H1 (cell line): Measurements from ENCODE around the gene VGLL4. TPM values are rescaled to one million over a fixed set of nuclear protein-coding genes. Genes with fewer than 3 reads are reported as not detected.

ENCODE experiments used
- CTCF ChIA-PET: fragments of 300-600 bp; sonication (Branson Sonifier 250); formaldehyde crosslinking; loops from one replicate; lab custom pipeline; 2021; ENCODE audit not compliant: partially characterized antibody; lab: Charles Lee
- POLR2A ChIA-PET: fragments of 300-600 bp; sonication (Branson Sonifier 250); formaldehyde crosslinking; loops from one replicate; lab custom pipeline; 2021; ENCODE audit warnings: inconsistent platforms; ENCODE audit not compliant: partially characterized antibody; lab: Charles Lee
- DNase-seq, 2 experiments: peaks; one replicate each; pipeline versions ENCODE4 v3.0.0 to v3.0.0-alpha.2; 2010 to 2022; ENCODE audit warnings: low spot score in 2 of 2, low read depth in 1 of 2, mixed read lengths in 1 of 2
- FAIRE-seq: peaks from 2 replicates; lab custom pipeline; 2011; peaks lifted over from hg19 to GRCh38; lab: Jason Lieb, UNC
- H2AFZ ChIP-seq: 2 replicates; pipeline ENCODE4 v1.8.1; 2012; ENCODE audit warnings: low read length, inconsistent platforms
- H2AK5ac ChIP-seq: 2 replicates; pipeline ENCODE4 v1.6.1; 2013; ENCODE audit warnings: low read depth, low read length
- H2BK120ac ChIP-seq: replicated peaks from 2 replicates; pipeline ENCODE3; 2013; ENCODE audit warnings: low read depth, low read length, inconsistent platforms
- H2BK12ac ChIP-seq: 2 replicates; pipeline ENCODE4 v1.6.1; 2013; ENCODE audit warnings: low read depth, low read length
- H2BK15ac ChIP-seq: 2 replicates; pipeline ENCODE4 v1.6.1; 2013; ENCODE audit warnings: low read length
- H2BK20ac ChIP-seq: 2 replicates; pipeline ENCODE4 v1.6.1; 2013; ENCODE audit warnings: low read length
- H2BK5ac ChIP-seq: 2 replicates; pipeline ENCODE4 v1.6.1; 2013; ENCODE audit warnings: low read depth, low read length
- H3K14ac ChIP-seq: 2 replicates; pipeline ENCODE4 v1.6.1; 2013; ENCODE audit warnings: inconsistent platforms; ENCODE audit not compliant: insufficient read length
- H3K18ac ChIP-seq: 2 replicates; pipeline ENCODE4 v1.6.1; 2013; ENCODE audit warnings: low read length; ENCODE audit errors: extremely low read depth
- H3K23ac ChIP-seq: 2 replicates; pipeline ENCODE4 v1.6.1; 2013; ENCODE audit warnings: inconsistent platforms; ENCODE audit not compliant: insufficient read length
- H3K23me2 ChIP-seq: 2 replicates; pipeline ENCODE4 v1.6.1; 2013; ENCODE audit warnings: low read depth, low read length
- H3K27ac ChIP-seq: 2 replicates; pipeline ENCODE4 v1.6.1; 2011; ENCODE audit warnings: low read depth, low read length, inconsistent platforms
- H3K27me3 ChIP-seq, 4 experiments: replicated peaks in 1 of 4; 1 replicate in 1 of 4; 2 replicates in 3 of 4; pipeline versions ENCODE4 v1.6.1 to v1.8.1; 2011 to 2013; ENCODE audit warnings: low read length in 3 of 4, mild to moderate bottlenecking in 3 of 4, inconsistent platforms in 2 of 4, mixed read lengths in 2 of 4, moderate library complexity in 1 of 4; ENCODE audit not compliant: control insufficient read depth in 3 of 4, insufficient read depth in 3 of 4; ENCODE audit errors: extremely low read depth in 1 of 4
- H3K36me3 ChIP-seq, 4 experiments: 2 replicates each; pipeline versions ENCODE4 v1.6.1 to v1.8.1; 2011 to 2013; ENCODE audit warnings: mild to moderate bottlenecking in 4 of 4, low read length in 3 of 4, moderate library complexity in 2 of 4, control low read depth in 1 of 4, inconsistent platforms in 1 of 4; ENCODE audit not compliant: insufficient read depth in 4 of 4, control insufficient read depth in 2 of 4
- H3K4ac ChIP-seq: replicated peaks from 2 replicates; pipeline ENCODE3; 2013; ENCODE audit warnings: low read length, low read depth, mixed read lengths, inconsistent platforms; ENCODE audit not compliant: insufficient read length
- H3K4me1 ChIP-seq, 4 experiments: replicated peaks in 1 of 4; 1 replicate in 1 of 4; 2 replicates in 3 of 4; pipeline versions ENCODE4 v1.6.1 to v1.8.1; 2011 to 2013; ENCODE audit warnings: low read length in 3 of 4, inconsistent platforms in 2 of 4, mixed read lengths in 1 of 4; ENCODE audit not compliant: insufficient read depth in 4 of 4, control insufficient read depth in 3 of 4
- H3K4me2 ChIP-seq, 2 experiments: 2 replicates each; pipeline versions ENCODE4 v1.6.1 to v1.8.1; 2011 to 2013; ENCODE audit warnings: low read depth in 2 of 2, low read length in 2 of 2, control low read depth in 1 of 2, inconsistent platforms in 1 of 2, mild to moderate bottlenecking in 1 of 2; ENCODE audit not compliant: insufficient read depth in 1 of 2
- H3K4me3 ChIP-seq, 4 experiments: fragments of 200-600, 300-600 bp in 1 of 4; sonication (generic), shearing (Covaris generic), sonication (Bioruptor Twin) in 1 of 4; 2 replicates each; pipeline versions ENCODE4 v1.5.1 to v1.8.1; 2011 to 2016; ENCODE audit warnings: low read length in 4 of 4, low read depth in 3 of 4, control low read depth in 2 of 4, inconsistent platforms in 2 of 4, mild to moderate bottlenecking in 2 of 4, mixed read lengths in 1 of 4, moderate library complexity in 1 of 4; ENCODE audit not compliant: insufficient read depth in 2 of 4; ENCODE audit errors: extremely low read depth in 1 of 4
- H3K56ac ChIP-seq: replicated peaks from 2 replicates; pipeline ENCODE3; 2013; ENCODE audit warnings: low read depth, mild to moderate bottlenecking, mixed read lengths, low read length, inconsistent platforms; ENCODE audit not compliant: insufficient read length
- H3K79me1 ChIP-seq: 2 replicates; pipeline ENCODE4 v1.6.1; 2013; ENCODE audit warnings: low read depth, low read length, control low read depth
- H3K79me2 ChIP-seq, 2 experiments: 2 replicates each; pipeline versions ENCODE4 v1.6.1 to v1.8.1; 2012 to 2013; ENCODE audit warnings: low read length in 2 of 2, mild to moderate bottlenecking in 2 of 2, inconsistent platforms in 1 of 2; ENCODE audit not compliant: insufficient read depth in 2 of 2, control insufficient read depth in 1 of 2
- H3K9ac ChIP-seq, 4 experiments: replicated peaks in 1 of 4; 1 replicate in 1 of 4; 2 replicates in 3 of 4; pipeline versions ENCODE4 v1.6.1 to v1.8.1; 2011 to 2013; ENCODE audit warnings: low read depth in 3 of 4, low read length in 3 of 4, control low read depth in 2 of 4, mild to moderate bottlenecking in 2 of 4, moderate library complexity in 2 of 4, inconsistent platforms in 1 of 4; ENCODE audit errors: extremely low read depth in 1 of 4
- H3K9me3 ChIP-seq, 2 experiments: 2 replicates each; pipeline versions ENCODE4 v1.6.1 to v1.8.1; 2012 to 2013; ENCODE audit warnings: mild to moderate bottlenecking in 2 of 2, moderate library complexity in 2 of 2, control low read depth in 1 of 2, inconsistent platforms in 1 of 2, low read depth in 1 of 2, low read length in 1 of 2, mixed read lengths in 1 of 2; ENCODE audit not compliant: insufficient read depth in 2 of 2
- H4K20me1 ChIP-seq, 2 experiments: replicated peaks in 1 of 2; 2 replicates each; pipeline versions ENCODE3 to v1.8.1; 2011 to 2013; ENCODE audit warnings: inconsistent platforms in 2 of 2, low read length in 2 of 2, mild to moderate bottlenecking in 1 of 2; ENCODE audit not compliant: insufficient read depth in 2 of 2, control insufficient read depth in 1 of 2
- H4K5ac ChIP-seq: 2 replicates; pipeline ENCODE4 v1.6.1; 2013; ENCODE audit warnings: low read length, low read depth, mixed read lengths, inconsistent platforms; ENCODE audit not compliant: insufficient read length
- H4K8ac ChIP-seq: 2 replicates; pipeline ENCODE4 v1.8.0; 2013; ENCODE audit warnings: mild to moderate bottlenecking, moderate library complexity, low read length, inconsistent platforms; ENCODE audit not compliant: insufficient read depth; ENCODE audit errors: extremely low read depth
- H4K91ac ChIP-seq: replicated peaks from 2 replicates; pipeline ENCODE3; 2013; ENCODE audit warnings: low read length, mixed read lengths, inconsistent platforms; ENCODE audit not compliant: insufficient read length
- ASH2L ChIP-seq: fragments of 200-600, 300-600 bp; sonication (generic); IDR thresholded peaks from one replicate; pipeline ENCODE4 v1.7.1; 2017; ENCODE audit warnings: low read length
- BCL11A ChIP-seq, 2 experiments: IDR thresholded peaks; one replicate each; pipeline ENCODE4 v1.6.1; 2011; ENCODE audit warnings: low read depth in 2 of 2, low read length in 2 of 2, mild to moderate bottlenecking in 2 of 2
- POLR2A ChIP-seq, 2 experiments: IDR thresholded peaks; 1 replicate in 1 of 2; 2 replicates in 1 of 2; pipeline ENCODE4 v1.6.1; 2011; ENCODE audit warnings: low read depth in 2 of 2, low read length in 2 of 2, mild to moderate bottlenecking in 2 of 2; ENCODE audit errors: control extremely low read depth in 1 of 2
- POLR2AphosphoS5 ChIP-seq: IDR thresholded peaks from 2 replicates; pipeline ENCODE4 v1.6.1; 2011; ENCODE audit warnings: low read depth, low read length
- RAD21 ChIP-seq, 2 experiments: IDR thresholded peaks in 1 of 2; conservative IDR thresholded peaks in 1 of 2; 2 replicates each; pipeline ENCODE4 v1.6.1; 2011; ENCODE audit warnings: low read depth in 2 of 2, low read length in 2 of 2, improper control_type of control experiment in 1 of 2, inconsistent platforms in 1 of 2, mild to moderate bottlenecking in 1 of 2, moderate library complexity in 1 of 2
- SIN3A ChIP-seq, 2 experiments: IDR thresholded peaks in 1 of 2; conservative IDR thresholded peaks in 1 of 2; 2 replicates each; pipeline ENCODE4 v1.6.1; 2011 to 2012; ENCODE audit warnings: low read length in 2 of 2, improper control_type of control experiment in 1 of 2, low read depth in 1 of 2, mild to moderate bottlenecking in 1 of 2
- TCF12 ChIP-seq: IDR thresholded peaks from 2 replicates; pipeline ENCODE4 v1.6.1; 2011; ENCODE audit warnings: low read depth, mild to moderate bottlenecking, low read length
- TEAD4 ChIP-seq: IDR thresholded peaks from 2 replicates; pipeline ENCODE4 v1.6.1; 2012; ENCODE audit warnings: low read depth, low read length, inconsistent platforms, mixed read lengths
- WGBS, 2 experiments: shearing (Covaris generic) in 1 of 2; methylation state at CpG; one replicate each; pipeline versions ENCODE4 v1.1.6 to v1.1.7; 2013 to 2015; ENCODE audit warnings: low lambda C conversion rate in 2 of 2, mixed read lengths in 2 of 2, inconsistent platforms in 1 of 2, low coverage in 1 of 2, missing lambda C conversion rate in 1 of 2; ENCODE audit not compliant: insufficient replicate concordance in 2 of 2, insufficient coverage in 1 of 2, insufficient read length in 1 of 2; ENCODE audit errors: extremely low coverage in 1 of 2, missing lambda C conversion rate in 1 of 2; 5-methylcytosine and 5-hydroxymethylcytosine counted together
- long read RNA-seq, 2 experiments: library from RNA in 1 of 2; library from capped mRNA in 1 of 2; stranded (forward); transcript quantifications; one replicate each; pipeline ENCODE4 v2.0.0, GENCODE V29; 2021; ENCODE audit warnings: inconsistent platforms in 1 of 2
- polyA minus RNA-seq, 3 experiments: library from RNA; depleted of rRNA, polyadenylated mRNA; stranded (reverse); fragments of >200 nt; gene quantifications; 1 replicate in 2 of 3; 2 replicates in 1 of 3; pipeline ENCODE4 v1.2.3, GENCODE V29; 2011
- polyA plus RNA-seq, 7 experiments: library from polyadenylated mRNA; depleted of rRNA in 3 of 7; stranded (reverse) in 5 of 7; unstranded in 2 of 7; fragments of >200 nt in 5 of 7; fragments of 200-250 nt in 2 of 7; gene quantifications; 1 replicate in 5 of 7; 2 replicates in 1 of 7; 4 replicates in 1 of 7; pipeline versions ENCODE4 v1.2.1 to v1.2.3, GENCODE V29; 2011 to 2013; ENCODE audit warnings: missing spikeins in 2 of 7, mixed read lengths in 2 of 7
- total RNA-seq: library from RNA; stranded (reverse); fragmentation: NEBNext Ultra II Directional; extraction: Animal tissue kit (Norgen Biotek cat#: 25700); gene quantifications from 2 replicates; pipeline ENCODE4 v1.2.1, GENCODE V29; 2021

The VGLL4 gene, protein sequence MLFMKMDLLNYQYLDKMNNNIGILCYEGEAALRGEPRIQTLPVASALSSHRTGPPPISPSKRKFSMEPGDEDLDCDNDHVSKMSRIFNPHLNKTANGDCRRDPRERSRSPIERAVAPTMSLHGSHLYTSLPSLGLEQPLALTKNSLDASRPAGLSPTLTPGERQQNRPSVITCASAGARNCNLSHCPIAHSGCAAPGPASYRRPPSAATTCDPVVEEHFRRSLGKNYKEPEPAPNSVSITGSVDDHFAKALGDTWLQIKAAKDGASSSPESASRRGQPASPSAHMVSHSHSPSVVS
- total RNA-seq = 41.9 and 45.1 TPM in 2 replicates
- 50.0 and 61.4 TPM in 2 replicates for polyA plus RNA-seq (2011; rRNA removed)
- 36.8 TPM for polyA plus RNA-seq (2011; cell fraction: cytosol; rRNA removed)
- polyA plus RNA-seq (2011; cell fraction: nucleus; rRNA removed) = 47.2 TPM
- polyA plus RNA-seq (2012, experiment 1 of 2) = 25.0 to 30.9 TPM (median 26.7 TPM) in 4 replicates
- 28.4 TPM for polyA plus RNA-seq (2012, experiment 2 of 2)
- polyA plus RNA-seq (2013, experiment 1 of 2) = 33.7 TPM
- polyA plus RNA-seq (2013, experiment 2 of 2) = 33.3 TPM
- polyA minus RNA-seq (2011; rRNA and poly(A)+ RNA removed) = 23.2 and 35.7 TPM in 2 replicates
- polyA minus RNA-seq (2011; cell fraction: cytosol; rRNA and poly(A)+ RNA removed) = 23.8 TPM
- polyA minus RNA-seq (2011; cell fraction: nucleus; rRNA and poly(A)+ RNA removed) = 46.4 TPM
- long read RNA-seq, experiment 1, partial matches to known transcripts = 1 of 17 reads
- long read RNA-seq, experiment 1, other reads (novel, unspliced or antisense) = 14 of 17 reads
- long read RNA-seq, experiment 2, partial matches to known transcripts = 0 of 6 reads
- long read RNA-seq, experiment 2, other reads (novel, unspliced or antisense) = 6 of 6 reads

DNA sequence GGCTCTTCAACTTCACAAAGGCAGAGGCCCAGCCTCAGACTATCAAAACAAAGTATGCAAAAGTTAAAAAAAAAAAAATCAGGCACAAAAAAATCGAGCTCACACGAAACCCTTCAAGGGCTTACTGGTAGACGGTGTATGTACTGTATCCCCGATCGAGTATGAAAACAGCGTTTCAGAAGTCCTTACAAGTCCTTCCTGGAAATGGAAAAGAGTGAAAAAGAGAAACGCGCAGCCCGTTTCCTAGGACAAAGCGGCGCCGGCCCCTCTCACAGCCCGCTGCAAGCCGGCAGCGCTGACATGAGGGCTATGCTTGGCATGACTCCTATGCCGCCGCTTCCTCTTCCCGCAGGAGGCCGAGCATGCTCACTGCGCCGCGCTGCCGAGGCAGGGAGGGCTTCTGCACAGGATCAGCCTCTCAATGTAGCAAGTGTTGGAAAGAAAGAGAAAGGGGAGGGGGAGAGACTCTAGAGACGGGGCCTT is at the start of gene VGLL4:
Gene VGLL4, minus strand, starts transcription at position 311 of the 483 bp plus-strand sequence. CDS start 397 bp downstream, outside the sequence.
- Histone ChIP-seq H3K4me2 (peak within 1 kb of the TSS; percentile 83 to 86), H2BK12ac (peak within 1 kb of the TSS; percentile 12; the same call in 1 of the 2 replicates), H2AK5ac (no peak within 1 kb of the TSS), H4K20me1 (peaks cover 0 to 2% of the 10 kb centered on the region in 2 experiments), H4K91ac (peak within 1 kb of the TSS; percentile 90), H3K36me3 (no peaks in the 10 kb centered on the region), H3K79me2 (peaks cover 9 to 44% of the 10 kb centered on the region in 2 experiments), H3K4me3 (peak within 1 kb of the TSS; percentile 80 to 83 (median 82)), H3K27me3 (no peaks in the 10 kb centered on the region), H3K56ac (peak within 1 kb of the TSS; percentile 74), H3K18ac (peak within 1 kb of the TSS; percentile 80), H3K27ac (peak within 1 kb of the TSS; percentile 75), H3K9me3 (no peaks in the 10 kb centered on the region), H3K79me1 (peaks cover 5% of the 10 kb centered on the region; the same call in 1 of the 2 replicates), H2BK120ac (peak within 1 kb of the TSS; percentile 29), H3K23ac (no peak within 1 kb of the TSS), H3K14ac (peak within 1 kb of the TSS; percentile 13), H2BK20ac (no peak within 1 kb of the TSS), H3K23me2 (no peaks in the 10 kb centered on the region; the same call in none of the 2 replicates), H2BK15ac (peak within 1 kb of the TSS; percentile 6; the same call in 1 of the 2 replicates), H4K8ac (peak within 1 kb of the TSS; percentile 90), H2BK5ac (peak within 1 kb of the TSS; percentile 86), H3K9ac (peak within 1 kb of the TSS; percentile 60 to 81 (median 68)), H3K4me1 (peaks cover 1 to 12% (median 5%) of the 10 kb centered on the region in 4 experiments; a peak in 6 of 7 replicates), H2AFZ (no peak within 1 kb of the TSS), H3K4ac (peak within 1 kb of the TSS; percentile 88), H4K5ac (peak within 1 kb of the TSS; percentile 97)
- ChIA-PET CTCF (interaction anchor here (0.5 to 2.2 kb wide), 6 partner anchors 13 to 1294 kb away, joined by 3 to 11 read pairs (median 3); no protein-coding TSS in a partner anchor), POLR2A (interaction anchor here (0.7 to 1.5 kb wide), 12 partner anchors 13 to 488 kb away, joined by 3 to 5 read pairs (median 3); no protein-coding TSS in a partner anchor)
- DNase-seq = peak; percentile 81 to 82
- WGBS, 2 experiments = 1% methylated on average over 23 of the region's 24 CpGs; no CpG with 5 or more reads in 1 of the 2 experiments
- FAIRE-seq = no peak
- TF ChIP-seq ASH2L (peak; percentile 78), TEAD4 (0 out of 2 replicates have a peak, but pooled peaks have one; percentile 10), POLR2AphosphoS5 (peak; percentile 83), POLR2A (IDR thresholded peaks at IDR 0.05; ENCODE audit: control extremely low read depth in 1 of 2, low read depth in 2 of 2, low read length in 2 of 2) (peak; percentile 65 to 66), TCF12 (0 out of 2 replicates have a peak, but pooled peaks have one; percentile 2), BCL11A (IDR thresholded peaks at IDR 0.05; ENCODE audit: low read depth in 2 of 2, low read length in 2 of 2) (no peak), SIN3A (conservative IDR thresholded peaks at IDR 0.05 in 1 of 2, IDR thresholded peaks at IDR 0.05 in 1 of 2; ENCODE audit: low read depth in 1 of 2, low read length in 2 of 2) (peak in 1 of 2 experiments; percentile 89; a peak in 2 of 4 replicates), RAD21 (IDR thresholded peaks at IDR 0.05 in 1 of 2, conservative IDR thresholded peaks at IDR 0.05 in 1 of 2; ENCODE audit: low read depth in 2 of 2, low read length in 2 of 2) (peak; percentile 26 to 45)
